RWPE2 (cell line): Measurements from ENCODE around the gene MMP21.

Experiments
- ATAC-seq: fragments of 200-7000 bp; cut with Tn5 transposase; 3 replicates; pipeline ENCODE4 v1.9.1; 2021; ENCODE audit warnings: low read depth
- DNase-seq: peaks from one replicate; pipeline ENCODE4 v3.0.0-alpha.2; 2020; ENCODE audit warnings: low spot score
- H3K27ac ChIP-seq: fragments of 450-650 bp; 2 replicates; pipeline ENCODE4 v1.5.1; 2017; ENCODE audit warnings: mild to moderate bottlenecking; ENCODE audit not compliant: poor library complexity, severe bottlenecking
- H3K27me3 ChIP-seq: fragments of 250-450 bp; sonication (Bioruptor Pico); 2 replicates; pipeline ENCODE4 v1.5.1; 2021; ENCODE audit warnings: mild to moderate bottlenecking, moderate library complexity; ENCODE audit not compliant: insufficient read depth, poor library complexity, severe bottlenecking
- H3K36me3 ChIP-seq: fragments of 250-450 bp; sonication (Bioruptor Pico); 2 replicates; pipeline ENCODE4 v1.5.1; 2020; ENCODE audit warnings: low read depth, mild to moderate bottlenecking, moderate library complexity
- H3K4me1 ChIP-seq: fragments of 250-450 bp; sonication (Bioruptor Pico); 2 replicates; pipeline ENCODE4 v1.5.1; 2021; ENCODE audit warnings: mild to moderate bottlenecking, moderate library complexity; ENCODE audit not compliant: insufficient read depth, poor library complexity, severe bottlenecking
- H3K4me3 ChIP-seq: fragments of 250-450 bp; sonication (Bioruptor Pico); 2 replicates; pipeline ENCODE4 v1.5.1; 2021; ENCODE audit warnings: mild to moderate bottlenecking, moderate library complexity; ENCODE audit not compliant: severe bottlenecking
- H3K9me3 ChIP-seq: fragments of 250-450 bp; sonication (Bioruptor Pico); 2 replicates; pipeline ENCODE4 v1.5.1; 2021; ENCODE audit warnings: mild to moderate bottlenecking, moderate library complexity; ENCODE audit not compliant: severe bottlenecking
- CTCF ChIP-seq: fragments of 450-650 bp; IDR thresholded peaks from one replicate; pipeline ENCODE4 v1.5.1; 2017; ENCODE audit warnings: mild to moderate bottlenecking, moderate library complexity; ENCODE audit not compliant: poor library complexity, severe bottlenecking

Gene MMP21

GRCh38 chr10:125778556-125778955, 2.9 kb upstream of the MMP21 start:
- Histone ChIP-seq H3K36me3 (no peaks in the 10 kb centered on the region), H3K27ac (no peak overlapping the region), H3K9me3 (no peaks in the 10 kb centered on the region), H3K4me3 (no peak overlapping the region), H3K4me1 (no peaks in the 10 kb centered on the region), H3K27me3 (peaks cover 9% of the 10 kb centered on the region)
- no peak for ATAC-seq
- TF ChIP-seq CTCF: no peak
- DNase-seq: no peak

- H3K27me3 ChIP-seq: peaks cover 12% of the 10 kb centered on the region
- no peak for DNase-seq
- no peaks in the 10 kb centered on the region for H3K36me3 ChIP-seq
- TF ChIP-seq CTCF: no peak
- H3K4me3 ChIP-seq: no peak overlapping the region
- ATAC-seq: no peak
- H3K9me3 ChIP-seq: no peaks in the 10 kb centered on the region
- no peak overlapping the region for H3K27ac ChIP-seq
- no peaks in the 10 kb centered on the region for H3K4me1 ChIP-seq
Observed at GRCh38 chr10:125777806-125778205, 2.2 kb upstream of the MMP21 start.

- Histone ChIP-seq H3K27me3 (peaks cover 12% of the 10 kb centered on the region), H3K36me3 (no peaks in the 10 kb centered on the region), H3K9me3 (no peaks in the 10 kb centered on the region), H3K27ac (no peak overlapping the region), H3K4me3 (no peak overlapping the region), H3K4me1 (no peaks in the 10 kb centered on the region)
- DNase-seq (no peak), ATAC-seq (no peak)
- no peak for TF ChIP-seq CTCF
Observed at GRCh38 chr10:125774581-125775191, 935 bp downstream of the MMP21 start.

GRCh38 chr10:125773687-125774543, 1.7 kb downstream of the MMP21 start:
- Histone ChIP-seq H3K4me1 (no peaks in the 10 kb centered on the region), H3K4me3 (no peak overlapping the region), H3K36me3 (no peaks in the 10 kb centered on the region), H3K27ac (no peak overlapping the region), H3K9me3 (no peaks in the 10 kb centered on the region), H3K27me3 (peaks cover 12% of the 10 kb centered on the region)
- no peak for DNase-seq
- ATAC-seq: peak; percentile 39; the same call in 2 of the 3 replicates
- no peak for TF ChIP-seq CTCF

GRCh38 chr10:125772864-125773180, 2.8 kb downstream of the MMP21 start:
- H3K9me3 ChIP-seq: no peaks in the 10 kb centered on the region
- no peak for ATAC-seq

More at GRCh38 chr10:125772864-125773180, 2.8 kb downstream of the MMP21 start:
- TF ChIP-seq CTCF: no peak
- Histone ChIP-seq H3K27ac (no peak overlapping the region), H3K27me3 (peaks cover 12% of the 10 kb centered on the region), H3K4me3 (no peak overlapping the region), H3K4me1 (no peaks in the 10 kb centered on the region), H3K36me3 (no peaks in the 10 kb centered on the region)
- no peak for DNase-seq
